Thymus (tissue), 11 donors: Measurements from ENCODE around the gene TMEM217. TPM values are rescaled to one million over a fixed set of nuclear protein-coding genes. Genes with fewer than 3 reads are reported as not detected.
"Not testable (repeated sequence)": the region's sequence is repeated elsewhere in the genome, so short reads cannot be mapped to it uniquely, and the experiment has no call there.

ENCODE experiments used
- DNase-seq, 9 donors: peaks; one replicate each; pipeline ENCODE4 v3.0.0-alpha.2; 2013; ENCODE audit warnings: low spot score in 9 of 9, low read depth in 6 of 9, missing footprints in 1 of 9
- H3K27ac ChIP-seq, 2 donors: one replicate each; pipeline ENCODE4 v1.5.1; 2013; ENCODE audit warnings: control low read depth in 1 of 2, low read depth in 1 of 2, low read length in 1 of 2, mild to moderate bottlenecking in 1 of 2, moderate library complexity in 1 of 2
- H3K27me3 ChIP-seq, 2 donors: one replicate each; pipeline ENCODE4 v1.5.1; 2013; ENCODE audit warnings: low read length in 1 of 2; ENCODE audit not compliant: control insufficient read depth in 2 of 2, insufficient read depth in 1 of 2
- H3K36me3 ChIP-seq, 2 donors: one replicate each; pipeline ENCODE4 v1.5.1; 2013; ENCODE audit warnings: low read length in 1 of 2, mild to moderate bottlenecking in 1 of 2, moderate library complexity in 1 of 2; ENCODE audit not compliant: control insufficient read depth in 2 of 2, insufficient read depth in 2 of 2
- H3K4me1 ChIP-seq, 2 donors: one replicate each; pipeline ENCODE4 v1.5.1; 2013; ENCODE audit warnings: low read length in 2 of 2; ENCODE audit not compliant: control insufficient read depth in 2 of 2, insufficient read depth in 2 of 2
- H3K4me3 ChIP-seq, 2 donors: one replicate each; pipeline ENCODE4 v1.5.1; 2013; ENCODE audit warnings: low read length in 2 of 2, control low read depth in 1 of 2, mild to moderate bottlenecking in 1 of 2
- H3K9me3 ChIP-seq, 2 donors: one replicate each; pipeline ENCODE4 v1.5.1; 2013; ENCODE audit warnings: low read length in 1 of 2, mild to moderate bottlenecking in 1 of 2; ENCODE audit not compliant: control insufficient read depth in 2 of 2, insufficient read depth in 1 of 2
- WGBS: extraction: QIAGEN DNeasy Blood & Tissue Kit; methylation state at CpG from one replicate; pipeline ENCODE4 v1.1.7; 2013; 5-methylcytosine and 5-hydroxymethylcytosine counted together
- polyA plus RNA-seq: library from polyadenylated mRNA; stranded (reverse); fragments of 200-250 nt; gene quantifications from one replicate; pipeline ENCODE4 v1.2.3, GENCODE V29; 2013
- total RNA-seq: library from RNA; stranded (reverse); fragments of 120-200 nt; gene quantifications from one replicate; pipeline ENCODE4 v1.2.4, GENCODE V29; 2013
- donor health status: healthy.

TMEM217 gene
- total and polyA plus RNA-seq, 2 donors = 2.4 to 4.0 TPM

DNA sequence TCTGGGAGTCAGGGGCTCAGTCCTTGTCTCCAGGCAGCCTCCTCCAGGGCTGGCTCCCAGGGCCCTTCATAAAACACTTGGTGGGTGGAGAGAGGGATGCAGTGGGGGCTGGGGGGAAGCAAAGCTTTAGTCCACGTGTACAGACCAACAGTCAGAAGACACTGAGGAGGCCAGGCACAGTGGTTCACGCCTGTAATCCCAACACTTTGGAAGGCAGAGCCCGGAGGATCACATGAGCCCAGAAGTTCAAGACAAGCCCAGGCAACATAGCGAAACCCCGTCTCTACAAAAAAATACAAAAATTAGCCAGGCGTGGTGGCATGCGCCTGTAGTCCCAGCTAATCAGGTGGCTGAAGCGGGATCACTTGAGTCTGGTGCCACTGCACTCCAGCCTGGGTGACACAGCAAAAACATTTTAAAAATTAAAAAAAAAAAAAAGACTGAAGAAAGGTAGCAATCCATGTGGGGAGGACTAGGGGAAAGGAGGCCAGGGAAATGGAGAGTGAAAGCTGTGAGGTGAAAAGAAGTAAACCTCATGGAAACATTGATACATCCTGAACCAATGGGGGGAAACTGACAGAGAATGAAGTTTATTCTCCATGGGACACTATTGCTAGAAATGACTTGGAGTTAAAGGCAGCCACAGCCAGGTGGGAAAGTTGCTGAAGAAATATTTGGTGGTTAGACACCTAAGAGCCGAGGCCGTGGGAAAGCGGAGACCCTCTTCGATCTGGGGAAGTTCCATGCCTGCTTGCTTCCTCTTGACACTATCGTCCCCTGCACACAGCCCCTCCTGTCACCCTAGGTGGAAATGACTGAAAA, 52.6 kb downstream of the TMEM217 start:
- Histone ChIP-seq H3K4me1 (peaks cover 0 to 55% of the 10 kb centered on the region in 2 donors), H3K9me3 (no peaks in the 10 kb centered on the region), H3K27ac (peak overlapping the region in 1 of 2 donors; percentile 58), H3K36me3 (no peaks in the 10 kb centered on the region), H3K4me3 (no peak overlapping the region), H3K27me3 (no peaks in the 10 kb centered on the region)
- 33% methylated on average over 13 of the region's 13 CpGs for WGBS
- peak in 1 of 9 donors; percentile 33 for DNase-seq

DNA sequence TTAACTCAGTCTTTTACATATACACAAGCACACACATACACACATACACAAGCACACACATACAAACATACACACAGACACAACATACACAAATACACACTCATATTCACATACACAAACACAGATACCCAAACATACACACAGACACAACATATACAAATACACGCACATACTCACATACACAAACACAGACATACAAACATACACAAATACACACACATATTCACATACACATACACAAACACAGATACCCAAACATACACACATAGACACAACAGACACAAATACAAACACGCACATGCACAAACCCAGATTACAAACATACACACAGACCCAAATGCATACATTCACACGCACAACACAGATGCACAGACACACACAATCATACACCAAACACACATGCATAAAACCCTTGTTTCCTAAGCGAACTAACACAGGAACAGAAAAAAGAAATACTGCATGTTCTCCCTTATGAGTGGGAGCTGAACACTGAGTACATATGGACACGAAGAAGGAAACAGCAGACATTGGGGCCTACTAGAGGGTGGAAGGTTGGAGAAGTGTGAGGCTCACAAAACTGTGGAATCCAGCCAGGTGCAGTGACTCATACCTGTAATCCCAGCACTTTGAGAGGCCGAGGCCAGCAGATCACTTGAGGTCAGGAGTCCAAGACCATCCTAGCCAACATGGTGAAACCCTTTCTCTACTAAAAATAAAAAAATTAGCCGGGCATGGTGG, 53.8 kb downstream of the TMEM217 start:
- 89% methylated on average over 7 of the region's 7 CpGs for WGBS
- Histone ChIP-seq H3K36me3 (no peaks in the 10 kb centered on the region), H3K9me3 (no peaks in the 10 kb centered on the region), H3K27ac (no peak overlapping the region), H3K4me1 (peaks cover 0 to 47% of the 10 kb centered on the region in 2 donors), H3K4me3 (no peak overlapping the region), H3K27me3 (no peaks in the 10 kb centered on the region)
- DNase-seq = no peak

GRCh38 chr6:37202788-37203491, 55.0 kb downstream of the TMEM217 start:
- no peak overlapping the region for H3K27ac ChIP-seq
- no peak overlapping the region for H3K4me3 ChIP-seq
- DNase-seq = no peak
- 71% methylated on average over 7 of the region's 7 CpGs for WGBS
- no peaks in the 10 kb centered on the region for H3K9me3 ChIP-seq
- no peaks in the 10 kb centered on the region for H3K27me3 ChIP-seq
- no peaks in the 10 kb centered on the region for H3K36me3 ChIP-seq
- H3K4me1 ChIP-seq = peaks cover 0 to 38% of the 10 kb centered on the region in 2 donors

DNA sequence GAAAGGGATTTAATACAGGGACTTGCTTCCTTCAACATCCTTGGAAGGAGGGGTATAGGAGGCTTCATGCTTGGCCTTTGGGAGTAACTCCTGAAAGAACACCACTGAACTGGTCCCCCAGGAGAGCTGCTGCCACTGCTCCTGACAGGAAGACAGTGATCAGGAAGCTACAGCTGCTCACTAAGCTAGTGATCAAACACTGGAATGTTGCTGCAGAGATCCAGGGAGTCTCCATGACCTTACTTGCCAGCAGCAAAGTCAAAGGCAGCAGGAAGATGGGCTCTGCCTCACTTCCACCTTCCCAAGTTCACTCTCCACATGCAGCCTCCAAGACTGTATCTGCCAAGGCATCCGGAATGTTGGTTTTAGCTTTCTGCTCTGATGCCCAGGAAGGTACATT, 56.2 kb downstream of the TMEM217 start:
- Histone ChIP-seq H3K36me3 (no peaks in the 10 kb centered on the region), H3K9me3 (no peaks in the 10 kb centered on the region), H3K27me3 (no peaks in the 10 kb centered on the region), H3K4me3 (no peak overlapping the region), H3K27ac (no peak overlapping the region), H3K4me1 (peaks cover 0 to 28% of the 10 kb centered on the region in 2 donors)
- 95% methylated on average over 1 of the region's 1 CpG for WGBS
- no peak for DNase-seq

DNA sequence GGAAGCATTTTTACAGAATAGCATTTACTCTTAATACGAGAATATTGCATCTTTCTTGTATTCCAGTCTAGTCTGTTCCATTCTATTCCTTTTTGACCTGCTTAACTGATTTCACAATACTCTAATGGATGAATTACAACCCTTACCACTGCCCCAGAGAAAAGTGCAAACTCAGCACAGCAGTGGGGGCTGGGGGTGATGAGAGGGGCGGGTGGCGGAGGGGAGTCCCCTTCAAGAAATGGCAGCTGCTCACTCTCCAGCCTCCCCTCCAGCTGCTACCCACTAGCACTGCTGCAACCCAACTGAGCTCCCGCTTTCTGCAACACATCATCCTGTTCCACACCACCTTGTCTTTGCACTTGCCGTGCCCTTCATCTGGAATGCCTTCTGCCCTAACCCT, 57.9 kb downstream of the TMEM217 start:
- Histone ChIP-seq H3K4me1 (peaks cover 0 to 12% of the 10 kb centered on the region in 2 donors), H3K4me3 (no peak overlapping the region), H3K27me3 (no peaks in the 10 kb centered on the region), H3K9me3 (no peaks in the 10 kb centered on the region), H3K27ac (no peak overlapping the region), H3K36me3 (no peaks in the 10 kb centered on the region)
- no peak for DNase-seq
- WGBS = 78% methylated on average over 5 of the region's 5 CpGs

GRCh38 chr6:37196451-37196850, 61.5 kb downstream of the TMEM217 start:
- peaks cover 0 to 16% of the 10 kb centered on the region in 2 donors for H3K4me1 ChIP-seq
- H3K27me3 ChIP-seq, H3K36me3 ChIP-seq, H3K27ac ChIP-seq, DNase-seq, H3K9me3 ChIP-seq, H3K4me3 ChIP-seq: not testable (repeated sequence)
- WGBS = 99% methylated on average over 4 of the region's 4 CpGs

DNA sequence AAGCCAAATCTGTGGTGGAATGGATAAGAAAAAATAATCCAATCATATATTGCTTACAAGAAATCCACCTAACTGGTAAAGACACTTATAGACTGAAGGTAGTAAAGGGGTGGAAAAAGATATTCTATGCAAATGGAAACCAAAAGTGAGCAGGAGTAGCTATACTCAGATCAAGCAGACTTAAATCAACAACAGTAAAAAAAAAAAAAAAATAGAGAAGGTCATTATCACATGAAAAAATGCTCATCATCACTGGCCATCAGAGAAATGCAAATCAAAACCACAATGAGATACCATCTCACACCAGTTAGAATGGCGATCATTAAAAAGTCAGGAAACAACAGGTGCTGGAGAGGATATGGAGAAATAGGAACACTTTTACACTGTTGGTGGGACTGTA, 63.1 kb downstream of the TMEM217 start:
- 67% methylated on average over 1 of the region's 1 CpG for WGBS
- not testable (repeated sequence) for H3K27ac ChIP-seq, H3K4me3 ChIP-seq, H3K9me3 ChIP-seq, DNase-seq, H3K36me3 ChIP-seq, H3K27me3 ChIP-seq
- H3K4me1 ChIP-seq = peaks cover 0 to 28% of the 10 kb centered on the region in 2 donors

GRCh38 chr6:37192666-37193065, 65.3 kb downstream of the TMEM217 start:
- DNase-seq = no peak
- H3K9me3 ChIP-seq = no peaks in the 10 kb centered on the region
- H3K4me1 ChIP-seq = peaks cover 0 to 33% of the 10 kb centered on the region in 2 donors
- no peaks in the 10 kb centered on the region for H3K36me3 ChIP-seq
- H3K27ac ChIP-seq = peak overlapping the region in 1 of 2 donors; percentile 38
- 70% methylated on average over 3 of the region's 3 CpGs for WGBS
- H3K27me3 ChIP-seq = no peaks in the 10 kb centered on the region
- H3K4me3 ChIP-seq = no peak overlapping the region

DNA sequence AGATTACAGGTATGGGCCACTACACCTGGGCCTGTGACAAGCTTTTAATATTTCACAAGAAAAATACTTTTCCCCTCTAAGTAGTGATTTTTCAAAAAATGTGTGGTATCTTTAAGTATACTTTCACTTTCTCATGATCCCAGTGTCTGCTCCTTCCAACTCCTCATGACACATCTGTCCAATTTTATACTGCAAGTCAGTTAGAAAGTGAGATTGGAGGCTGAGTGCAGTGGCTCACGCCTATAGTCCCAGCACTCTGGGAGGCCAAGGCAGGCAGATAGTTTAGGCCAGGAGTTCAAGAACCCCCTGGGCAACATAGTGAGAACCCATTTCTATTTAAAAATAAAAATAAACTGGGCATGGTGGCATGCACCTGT, 67.8 kb downstream of the TMEM217 start:
- WGBS = 87% methylated on average over 1 of the region's 1 CpG
- peaks cover 0 to 41% of the 10 kb centered on the region in 2 donors for H3K4me1 ChIP-seq
- no peaks in the 10 kb centered on the region for H3K27me3 ChIP-seq
- no peak for DNase-seq
- no peak overlapping the region for H3K4me3 ChIP-seq
- H3K27ac ChIP-seq = peak overlapping the region; percentile 1 to 5
- no peaks in the 10 kb centered on the region for H3K9me3 ChIP-seq
- H3K36me3 ChIP-seq = no peaks in the 10 kb centered on the region
